Esophagus (tissue), 2 donors: Measurements from ENCODE around the gene FNDC1. TPM values are rescaled to one million over a fixed set of nuclear protein-coding genes. Genes with fewer than 3 reads are reported as not detected.

Source experiments
- H3K27ac ChIP-seq, 2 donors: one replicate each; pipeline ENCODE4 v1.5.1; 2013; ENCODE audit warnings: low read depth in 2 of 2, mild to moderate bottlenecking in 2 of 2, inconsistent platforms in 1 of 2, low read length in 1 of 2, moderate library complexity in 1 of 2
- H3K27me3 ChIP-seq, 2 donors: one replicate each; pipeline ENCODE4 v1.6.1; 2013; ENCODE audit warnings: low read length in 2 of 2, control low read depth in 1 of 2, mild to moderate bottlenecking in 1 of 2; ENCODE audit not compliant: insufficient read depth in 2 of 2, control insufficient read depth in 1 of 2
- H3K36me3 ChIP-seq, 2 donors: one replicate each; pipeline ENCODE4 v1.6.1; 2013; ENCODE audit warnings: low read length in 1 of 2; ENCODE audit not compliant: control insufficient read depth in 2 of 2, insufficient read depth in 2 of 2
- H3K4me1 ChIP-seq, 2 donors: one replicate each; pipeline ENCODE4 v1.6.1; 2013; ENCODE audit warnings: low read length in 1 of 2; ENCODE audit not compliant: control insufficient read depth in 2 of 2, insufficient read depth in 2 of 2
- H3K4me3 ChIP-seq, 2 donors: one replicate each; pipeline ENCODE4 v1.5.1; 2013; ENCODE audit warnings: low read length in 2 of 2, mild to moderate bottlenecking in 2 of 2, low read depth in 1 of 2, moderate library complexity in 1 of 2
- H3K9me3 ChIP-seq, 2 donors: one replicate each; pipeline ENCODE4 v1.6.1; 2013; ENCODE audit warnings: mild to moderate bottlenecking in 2 of 2, low read depth in 1 of 2, low read length in 1 of 2, moderate library complexity in 1 of 2; ENCODE audit not compliant: control insufficient read depth in 2 of 2, insufficient read depth in 1 of 2
- WGBS, 2 donors: extraction: QIAGEN DNeasy Blood & Tissue Kit; methylation state at CpG; one replicate each; pipeline ENCODE4 v1.1.7; 2013; 5-methylcytosine and 5-hydroxymethylcytosine counted together
- polyA plus RNA-seq, 2 donors: library from polyadenylated mRNA; stranded (reverse); fragments of 200-250 nt; gene quantifications; one replicate each; pipeline ENCODE4 v1.2.3, GENCODE V29; 2013
- donor health status: healthy with polysubstance abuse.
- donor health status: Bipolar disorder and iron deficiency.

The FNDC1 gene
- polyA plus RNA-seq, 2 donors = 0.01 to 0.02 TPM

DNA sequence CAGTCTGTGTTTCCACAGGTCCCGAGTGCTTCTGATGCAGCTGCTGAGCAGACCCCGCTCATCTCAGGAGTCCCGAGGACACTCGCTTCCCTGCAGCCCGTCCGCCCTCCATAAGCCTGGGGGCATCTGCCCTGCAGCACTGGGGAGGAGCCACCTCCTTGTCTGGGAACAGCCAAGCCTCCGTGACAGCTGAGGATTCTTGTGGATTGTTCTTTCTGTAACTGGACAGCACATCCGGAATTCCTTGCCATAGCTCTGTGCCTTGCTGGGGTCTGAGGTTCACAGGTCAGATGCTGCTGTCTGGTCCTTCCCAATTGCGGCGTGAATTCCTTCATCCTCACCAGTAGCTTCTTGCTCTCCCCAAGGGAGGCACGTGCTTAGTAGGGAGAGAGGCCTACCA lies 38.4 kb upstream of the FNDC1 start:
- H3K9me3 ChIP-seq = no peaks in the 10 kb centered on the region
- no peaks in the 10 kb centered on the region for H3K4me1 ChIP-seq
- H3K27me3 ChIP-seq = no peaks in the 10 kb centered on the region
- 88 to 91% methylated on average over 11 of the region's 11 CpGs for WGBS, 2 donors
- H3K4me3 ChIP-seq = no peak overlapping the region
- no peaks in the 10 kb centered on the region for H3K36me3 ChIP-seq
- no peak overlapping the region for H3K27ac ChIP-seq

DNA sequence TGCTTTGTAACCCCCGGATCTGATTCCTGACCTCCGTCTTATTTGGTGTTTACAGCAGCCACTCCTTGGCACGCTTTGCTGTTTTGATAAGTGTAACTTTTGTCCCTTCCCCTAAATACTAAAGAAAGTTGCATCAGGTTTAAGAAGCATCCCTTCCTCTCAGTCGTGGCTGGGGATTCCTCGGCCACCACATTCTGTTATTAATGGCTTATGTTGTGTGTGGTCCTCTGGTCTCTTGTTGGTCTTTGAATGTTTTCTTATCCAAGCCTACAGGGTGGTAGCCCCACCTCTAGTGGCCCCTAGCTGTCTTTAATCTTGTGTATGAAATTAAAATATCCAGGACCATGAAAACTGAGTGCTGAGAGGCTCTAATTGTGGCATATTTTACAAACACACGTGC lies 37.5 kb upstream of the FNDC1 start:
- no peaks in the 10 kb centered on the region for H3K27me3 ChIP-seq
- no peaks in the 10 kb centered on the region for H3K4me1 ChIP-seq
- no peaks in the 10 kb centered on the region for H3K36me3 ChIP-seq
- no peak overlapping the region for H3K27ac ChIP-seq
- H3K9me3 ChIP-seq = peaks cover 0 to 2% of the 10 kb centered on the region in 2 donors
- 76 to 83% methylated on average over 6 of the region's 6 CpGs for whole genome bisulfite sequencing, 2 donors
- no peak overlapping the region for H3K4me3 ChIP-seq

DNA sequence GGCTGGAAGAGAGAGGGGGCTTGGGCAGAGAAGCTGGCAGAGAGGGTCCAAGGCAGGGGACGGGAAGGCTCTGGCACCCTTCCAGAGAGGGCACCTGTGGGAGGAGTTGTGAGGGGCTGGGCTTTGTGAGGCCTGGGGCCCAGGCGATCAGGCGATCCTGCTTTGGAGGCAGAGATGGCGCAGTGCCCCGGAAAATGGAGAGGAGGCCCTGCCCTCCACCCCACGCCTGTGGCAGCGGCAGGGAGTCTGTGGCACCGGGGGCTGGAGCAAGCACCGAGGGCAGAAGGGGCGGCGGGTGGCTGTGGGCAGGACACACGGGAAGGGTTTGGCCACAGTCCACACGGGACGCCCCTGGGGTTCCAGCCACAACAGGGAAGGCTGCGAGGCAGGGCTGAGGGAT lies 36.5 kb upstream of the FNDC1 start:
- peaks cover 0 to 2% of the 10 kb centered on the region in 2 donors for H3K9me3 ChIP-seq
- no peak overlapping the region for H3K4me3 ChIP-seq
- H3K27ac ChIP-seq = no peak overlapping the region
- no peaks in the 10 kb centered on the region for H3K27me3 ChIP-seq
- no peaks in the 10 kb centered on the region for H3K4me1 ChIP-seq
- no peaks in the 10 kb centered on the region for H3K36me3 ChIP-seq
- WGBS, 2 donors = 86 to 87% methylated on average over 15 of the region's 15 CpGs

DNA sequence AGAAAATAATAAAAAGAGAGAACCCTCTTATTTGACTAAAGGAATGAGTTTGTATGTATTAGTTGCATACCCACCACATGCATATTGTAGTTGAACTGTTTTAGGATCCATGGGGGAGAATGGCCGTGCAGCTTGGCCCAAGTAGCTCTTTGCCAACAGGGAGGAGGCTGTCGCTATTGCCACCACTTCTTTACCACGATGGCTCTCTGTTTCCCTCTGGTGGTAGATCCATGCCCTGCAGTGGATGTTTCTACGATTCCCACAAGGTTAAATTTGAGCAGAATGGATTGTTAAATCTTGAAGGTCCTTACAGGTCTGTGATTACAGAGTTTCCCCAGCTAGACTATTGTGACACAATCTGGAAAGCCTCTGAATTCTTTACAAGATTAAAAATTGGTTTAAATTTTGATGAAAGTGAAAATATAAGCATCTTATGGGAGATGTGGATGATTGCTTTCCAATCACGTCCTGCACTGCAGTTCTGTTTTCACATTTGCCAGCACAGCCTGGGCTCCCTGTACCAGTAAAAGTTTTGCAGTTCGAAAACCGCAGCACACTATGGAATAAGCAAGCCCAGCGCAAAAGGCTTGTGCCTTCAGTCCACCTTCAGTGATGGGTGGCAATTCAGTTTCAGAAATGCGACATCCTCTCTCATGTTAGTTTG lies 34.4 kb upstream of the FNDC1 start:
- no peaks in the 10 kb centered on the region for H3K36me3 ChIP-seq
- no peaks in the 10 kb centered on the region for H3K27me3 ChIP-seq
- H3K4me3 ChIP-seq = no peak overlapping the region
- WGBS, 2 donors = 32 to 33% methylated on average over 9 of the region's 9 CpGs
- peaks cover 0 to 2% of the 10 kb centered on the region in 2 donors for H3K9me3 ChIP-seq
- no peaks in the 10 kb centered on the region for H3K4me1 ChIP-seq
- no peak overlapping the region for H3K27ac ChIP-seq

DNA sequence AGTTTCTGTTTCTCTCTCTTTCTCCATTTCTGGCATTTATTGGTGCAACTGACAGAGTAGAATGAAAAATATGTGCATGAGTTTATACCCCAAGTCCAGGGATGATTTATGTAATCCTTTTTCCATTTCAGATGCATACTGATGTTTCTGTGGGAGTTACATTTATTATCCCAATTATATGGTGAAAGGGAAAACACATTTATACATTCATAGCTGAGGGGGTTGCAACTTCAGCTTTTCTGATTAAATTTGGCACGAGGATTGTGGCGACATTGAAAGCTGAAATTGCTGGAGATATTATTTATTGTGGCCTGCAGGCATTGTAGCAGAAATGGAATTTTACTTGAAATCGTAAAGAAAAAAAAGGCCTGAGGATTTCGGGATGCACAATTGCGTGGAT lies 31.5 kb upstream of the FNDC1 start:
- Histone ChIP-seq H3K4me3 (no peak overlapping the region), H3K9me3 (peaks cover 0 to 2% of the 10 kb centered on the region in 2 donors), H3K27ac (no peak overlapping the region), H3K36me3 (no peaks in the 10 kb centered on the region), H3K4me1 (no peaks in the 10 kb centered on the region), H3K27me3 (no peaks in the 10 kb centered on the region)
- WGBS, 2 donors = 48 to 67% methylated on average over 5 of the region's 5 CpGs

GRCh38 chr6:159142531-159142930 lies 26.7 kb upstream of the FNDC1 start:
- Histone ChIP-seq H3K9me3 (no peaks in the 10 kb centered on the region), H3K27ac (no peak overlapping the region)
- 34 to 45% methylated on average over 2 of the region's 2 CpGs for WGBS, 2 donors

GRCh38 chr6:159148641-159149040 lies 20.6 kb upstream of the FNDC1 start:
- H3K27ac ChIP-seq = no peak overlapping the region
- 80 to 84% methylated on average over 6 of the region's 6 CpGs for WGBS, 2 donors
- H3K4me3 ChIP-seq = no peak overlapping the region

More at GRCh38 chr6:159142531-159142930, 26.7 kb upstream of the FNDC1 start:
- no peak overlapping the region for H3K4me3 ChIP-seq
- H3K27me3 ChIP-seq = no peaks in the 10 kb centered on the region
- H3K4me1 ChIP-seq = no peaks in the 10 kb centered on the region
- no peaks in the 10 kb centered on the region for H3K36me3 ChIP-seq

DNA sequence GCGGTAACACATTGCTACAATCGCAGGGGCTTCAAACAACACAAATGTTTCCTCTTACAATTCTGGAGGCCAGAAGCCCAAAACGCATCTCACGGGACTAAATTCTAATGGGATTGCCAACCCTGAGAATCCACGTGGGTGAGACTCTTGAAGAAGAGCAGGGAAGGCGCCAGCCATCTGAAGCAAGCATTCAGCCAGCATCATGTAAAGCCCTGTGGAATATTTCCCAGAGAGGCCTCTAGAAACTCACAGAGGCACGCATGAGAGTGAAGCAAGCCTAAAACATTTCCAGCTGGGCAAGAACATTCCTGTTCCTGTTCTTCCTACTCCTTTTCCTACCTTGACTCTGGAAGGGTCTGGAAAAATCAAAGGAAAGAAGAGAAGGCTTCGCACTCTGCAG lies 19.6 kb upstream of the FNDC1 start:
- Histone ChIP-seq H3K27ac (no peak overlapping the region), H3K9me3 (no peaks in the 10 kb centered on the region)
- WGBS, 2 donors = 81 to 85% methylated on average over 8 of the region's 8 CpGs

More at GRCh38 chr6:159148641-159149040, 20.6 kb upstream of the FNDC1 start:
- no peaks in the 10 kb centered on the region for H3K36me3 ChIP-seq
- no peaks in the 10 kb centered on the region for H3K9me3 ChIP-seq
- no peaks in the 10 kb centered on the region for H3K4me1 ChIP-seq
- H3K27me3 ChIP-seq = no peaks in the 10 kb centered on the region

GRCh38 chr6:159151266-159151855 lies 17.8 kb upstream of the FNDC1 start:
- Histone ChIP-seq H3K4me3 (no peak overlapping the region), H3K27me3 (no peaks in the 10 kb centered on the region), H3K27ac (no peak overlapping the region), H3K36me3 (no peaks in the 10 kb centered on the region), H3K4me1 (no peaks in the 10 kb centered on the region), H3K9me3 (no peaks in the 10 kb centered on the region)
- 24% methylated on average over 7 of the region's 7 CpGs for WGBS, 2 donors

More for the DNA sequence above, 19.6 kb upstream of the FNDC1 start:
- Histone ChIP-seq H3K4me1 (no peaks in the 10 kb centered on the region), H3K36me3 (no peaks in the 10 kb centered on the region), H3K27me3 (no peaks in the 10 kb centered on the region), H3K4me3 (no peak overlapping the region)

DNA sequence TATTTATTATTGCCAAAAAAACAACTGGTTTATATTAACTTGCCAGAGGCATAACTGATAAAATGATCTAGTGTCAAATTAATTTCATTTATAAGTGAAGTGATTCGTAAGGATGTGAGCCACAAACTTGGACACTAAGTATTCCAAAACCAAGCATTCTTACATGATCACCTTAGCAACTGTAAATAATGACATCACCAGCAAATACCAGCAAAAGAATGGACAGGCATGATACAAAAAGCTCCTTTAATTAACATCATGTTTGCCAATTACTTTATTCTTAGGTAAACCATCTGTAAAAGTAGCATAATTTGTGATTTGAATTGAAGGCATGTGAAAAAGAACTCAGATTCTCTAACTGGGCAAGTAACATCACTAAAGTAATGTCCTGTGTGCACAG lies 17.2 kb upstream of the FNDC1 start:
- Histone ChIP-seq H3K4me3 (no peak overlapping the region), H3K4me1 (no peaks in the 10 kb centered on the region), H3K27me3 (no peaks in the 10 kb centered on the region), H3K27ac (no peak overlapping the region), H3K9me3 (no peaks in the 10 kb centered on the region), H3K36me3 (no peaks in the 10 kb centered on the region)
- whole genome bisulfite sequencing, 2 donors = 37 to 39% methylated on average over 1 of the region's 1 CpG
